ENCODE data around the gene MCF2L.

MCF2L gene

GRCh38 chr13:113091891-113092775 lies 123.1 kb downstream of the MCF2L start:
- Histone ChIP-seq H3F3A (ENCODE audit: insufficient read depth) (no peaks in the 10 kb centered on the region), H3K36me3 (ENCODE audit: low read length) (no peaks in the 10 kb centered on the region), H3K27me3 (ENCODE audit: low read length) (no peaks in the 10 kb centered on the region), H3K9me2 (replicated peaks; ENCODE audit: insufficient read depth, low read length) (no peaks in the 10 kb centered on the region), H3K27ac (ENCODE audit: low read depth, low read length) (no peak overlapping the region), H3K9ac (ENCODE audit: low read length) (no peak overlapping the region), H4K20me1 (ENCODE audit: low read depth, low read length) (no peaks in the 10 kb centered on the region), H3K9me3 (ENCODE audit: insufficient read depth, low read length) (no peaks in the 10 kb centered on the region), H2AFZ (ENCODE audit: low read depth, low read length, severe bottlenecking) (no peak overlapping the region), H3K4me3 (ENCODE audit: insufficient read depth, low read length, poor library complexity, severe bottlenecking) (no peak overlapping the region), H3K4me2 (ENCODE audit: low read depth, low read length, poor library complexity, severe bottlenecking) (no peak overlapping the region), H3K79me2 (ENCODE audit: insufficient read depth, low read length) (no peaks in the 10 kb centered on the region)
- no peak for TF ChIP-seq EZH2phosphoT487 (conservative IDR thresholded peaks at IDR 0.05; ENCODE audit: low read length)
- no peak for TF ChIP-seq CTCF (IDR thresholded peaks at IDR 0.05; ENCODE audit: insufficient read depth, low read length, poor library complexity, severe bottlenecking)

GRCh38 chr13:113092776-113093579 lies 124.0 kb downstream of the MCF2L start:
- Histone ChIP-seq H3K9me2 (replicated peaks; ENCODE audit: insufficient read depth, low read length) (no peaks in the 10 kb centered on the region), H3K27ac (ENCODE audit: low read depth, low read length) (no peak overlapping the region), H2AFZ (ENCODE audit: low read depth, low read length, severe bottlenecking) (no peak overlapping the region), H3K9me3 (ENCODE audit: insufficient read depth, low read length) (no peaks in the 10 kb centered on the region), H3K4me2 (ENCODE audit: low read depth, low read length, poor library complexity, severe bottlenecking) (no peak overlapping the region), H3K36me3 (ENCODE audit: low read length) (no peaks in the 10 kb centered on the region), H3K4me3 (ENCODE audit: insufficient read depth, low read length, poor library complexity, severe bottlenecking) (no peak overlapping the region), H3F3A (ENCODE audit: insufficient read depth) (no peaks in the 10 kb centered on the region), H3K9ac (ENCODE audit: low read length) (no peak overlapping the region), H3K79me2 (ENCODE audit: insufficient read depth, low read length) (no peaks in the 10 kb centered on the region), H4K20me1 (ENCODE audit: low read depth, low read length) (no peaks in the 10 kb centered on the region), H3K27me3 (ENCODE audit: low read length) (no peaks in the 10 kb centered on the region)
- no peak for TF ChIP-seq CTCF (IDR thresholded peaks at IDR 0.05; ENCODE audit: insufficient read depth, low read length, poor library complexity, severe bottlenecking)
- TF ChIP-seq EZH2phosphoT487 (conservative IDR thresholded peaks at IDR 0.05; ENCODE audit: low read length): no peak

GRCh38 chr13:113093580-113094409 lies 124.8 kb downstream of the MCF2L start:
- no peaks in the 10 kb centered on the region for H3K36me3 ChIP-seq (ENCODE audit: low read length)
- no peak overlapping the region for H2AFZ ChIP-seq (ENCODE audit: low read depth, low read length, severe bottlenecking)
- H3F3A ChIP-seq (ENCODE audit: insufficient read depth): no peaks in the 10 kb centered on the region
- no peaks in the 10 kb centered on the region for H4K20me1 ChIP-seq (ENCODE audit: low read depth, low read length)
- no peaks in the 10 kb centered on the region for H3K9me3 ChIP-seq (ENCODE audit: insufficient read depth, low read length)
- H3K27ac ChIP-seq (ENCODE audit: low read depth, low read length): no peak overlapping the region
- no peak for TF ChIP-seq EZH2phosphoT487 (conservative IDR thresholded peaks at IDR 0.05; ENCODE audit: low read length)
- no peak for TF ChIP-seq CTCF (IDR thresholded peaks at IDR 0.05; ENCODE audit: insufficient read depth, low read length, poor library complexity, severe bottlenecking)
- no peak overlapping the region for H3K4me2 ChIP-seq (ENCODE audit: low read depth, low read length, poor library complexity, severe bottlenecking)
- H3K4me3 ChIP-seq (ENCODE audit: insufficient read depth, low read length, poor library complexity, severe bottlenecking): no peak overlapping the region
- no peaks in the 10 kb centered on the region for H3K27me3 ChIP-seq (ENCODE audit: low read length)
- H3K79me2 ChIP-seq (ENCODE audit: insufficient read depth, low read length): no peaks in the 10 kb centered on the region
- no peak overlapping the region for H3K9ac ChIP-seq (ENCODE audit: low read length)
- no peaks in the 10 kb centered on the region for H3K9me2 ChIP-seq (replicated peaks; ENCODE audit: insufficient read depth, low read length)
